ENCODE results near the gene SLC37A2. TPM values are rescaled to one million over a fixed set of nuclear protein-coding genes. Genes with fewer than 3 reads are reported as not detected.

SLC37A2 gene
- total and polyA plus RNA-seq, 4 donors = 3.2 to 13.2 (median 7.8) TPM

DNA sequence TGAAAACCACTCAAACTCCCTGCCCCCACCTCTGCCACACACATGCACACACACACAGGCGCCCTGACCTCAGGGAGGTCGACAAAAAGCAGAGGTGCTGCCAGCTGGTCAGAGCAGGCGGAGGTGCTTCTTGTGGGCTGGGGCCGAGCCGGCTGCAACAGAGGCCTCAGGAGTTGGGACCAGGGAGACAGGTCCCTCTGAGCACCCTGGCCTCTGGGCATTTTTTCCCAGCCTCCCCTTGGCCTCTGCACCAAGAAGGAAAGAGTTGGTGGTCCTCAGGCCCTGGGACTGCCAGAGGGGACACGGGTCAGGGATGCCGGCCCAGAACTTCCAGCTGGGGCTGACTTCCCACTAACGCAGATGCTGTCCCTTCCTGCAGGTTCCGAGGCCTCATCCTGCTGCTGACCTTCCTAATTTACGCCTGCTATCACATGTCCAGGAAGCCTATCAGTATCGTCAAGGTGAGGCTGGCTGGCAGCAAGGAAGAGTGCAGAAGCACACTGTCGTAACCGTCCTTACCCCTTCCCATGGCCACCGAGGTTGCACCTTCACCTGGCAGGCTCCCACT is 13.4 kb downstream of the SLC37A2 start:
- no peak overlapping the region for H3K27ac ChIP-seq (ENCODE audit: low read depth in 1 of 2, low read length in 1 of 2)
- H3K4me1 ChIP-seq (ENCODE audit: control insufficient read depth in 5 of 5, insufficient read depth in 5 of 5, low read length in 5 of 5) = peaks cover 0 to under 1% (median 0%) of the 10 kb centered on the region in 5 donors
- TF ChIP-seq, protein P1, sequence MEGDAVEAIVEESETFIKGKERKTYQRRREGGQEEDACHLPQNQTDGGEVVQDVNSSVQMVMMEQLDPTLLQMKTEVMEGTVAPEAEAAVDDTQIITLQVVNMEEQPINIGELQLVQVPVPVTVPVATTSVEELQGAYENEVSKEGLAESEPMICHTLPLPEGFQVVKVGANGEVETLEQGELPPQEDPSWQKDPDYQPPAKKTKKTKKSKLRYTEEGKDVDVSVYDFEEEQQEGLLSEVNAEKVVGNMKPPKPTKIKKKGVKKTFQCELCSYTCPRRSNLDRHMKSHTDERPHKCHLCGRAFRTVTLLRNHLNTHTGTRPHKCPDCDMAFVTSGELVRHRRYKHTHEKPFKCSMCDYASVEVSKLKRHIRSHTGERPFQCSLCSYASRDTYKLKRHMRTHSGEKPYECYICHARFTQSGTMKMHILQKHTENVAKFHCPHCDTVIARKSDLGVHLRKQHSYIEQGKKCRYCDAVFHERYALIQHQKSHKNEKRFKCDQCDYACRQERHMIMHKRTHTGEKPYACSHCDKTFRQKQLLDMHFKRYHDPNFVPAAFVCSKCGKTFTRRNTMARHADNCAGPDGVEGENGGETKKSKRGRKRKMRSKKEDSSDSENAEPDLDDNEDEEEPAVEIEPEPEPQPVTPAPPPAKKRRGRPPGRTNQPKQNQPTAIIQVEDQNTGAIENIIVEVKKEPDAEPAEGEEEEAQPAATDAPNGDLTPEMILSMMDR (IDR thresholded peaks at IDR 0.05; ENCODE audit: control extremely low read depth, extremely low read depth) = no peak
- DNase-seq = peak in 1 of 3 donors; percentile 9
- ATAC-seq (ENCODE audit: insufficient read depth, low FRiP score) = no peak
- no peak overlapping the region for H3K9ac ChIP-seq (ENCODE audit: insufficient read depth in 1 of 2, low read length in 2 of 2)
- H3K27me3 ChIP-seq (ENCODE audit: control insufficient read depth in 3 of 3, insufficient read depth in 3 of 3, low read length in 2 of 3) = no peaks in the 10 kb centered on the region
- H3K9me3 ChIP-seq (ENCODE audit: control insufficient read depth in 4 of 4, insufficient read depth in 3 of 4, low read length in 3 of 4) = no peaks in the 10 kb centered on the region
- H3K4me3 ChIP-seq = no peak overlapping the region
- H3K36me3 ChIP-seq (ENCODE audit: control insufficient read depth in 4 of 4, insufficient read depth in 4 of 4, low read length in 4 of 4) = no peaks in the 10 kb centered on the region
- WGBS, 2 donors = 85 to 89% methylated on average over 14 of the region's 14 CpGs

DNA sequence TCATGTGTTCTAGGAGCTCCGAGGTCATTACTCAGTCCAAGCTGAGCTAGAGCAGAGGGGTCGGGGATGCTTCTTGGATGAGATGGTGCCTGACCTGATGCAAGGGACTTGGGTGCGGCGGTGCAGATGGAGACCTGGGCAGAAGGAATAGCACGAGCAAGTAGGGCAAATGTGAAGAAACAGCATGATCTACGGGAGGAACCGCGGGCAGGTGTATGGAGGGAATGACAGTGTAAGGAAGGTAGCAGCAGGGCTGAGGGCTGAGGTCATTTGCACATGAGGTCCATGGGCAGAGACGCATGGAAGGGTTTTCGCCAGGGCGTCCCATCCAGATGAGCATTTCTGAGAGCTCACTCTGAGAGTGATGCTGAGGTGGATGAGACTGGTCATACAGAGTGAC is 14.9 kb downstream of the SLC37A2 start:
- no peak for ATAC-seq (ENCODE audit: insufficient read depth, low FRiP score)

DNA sequence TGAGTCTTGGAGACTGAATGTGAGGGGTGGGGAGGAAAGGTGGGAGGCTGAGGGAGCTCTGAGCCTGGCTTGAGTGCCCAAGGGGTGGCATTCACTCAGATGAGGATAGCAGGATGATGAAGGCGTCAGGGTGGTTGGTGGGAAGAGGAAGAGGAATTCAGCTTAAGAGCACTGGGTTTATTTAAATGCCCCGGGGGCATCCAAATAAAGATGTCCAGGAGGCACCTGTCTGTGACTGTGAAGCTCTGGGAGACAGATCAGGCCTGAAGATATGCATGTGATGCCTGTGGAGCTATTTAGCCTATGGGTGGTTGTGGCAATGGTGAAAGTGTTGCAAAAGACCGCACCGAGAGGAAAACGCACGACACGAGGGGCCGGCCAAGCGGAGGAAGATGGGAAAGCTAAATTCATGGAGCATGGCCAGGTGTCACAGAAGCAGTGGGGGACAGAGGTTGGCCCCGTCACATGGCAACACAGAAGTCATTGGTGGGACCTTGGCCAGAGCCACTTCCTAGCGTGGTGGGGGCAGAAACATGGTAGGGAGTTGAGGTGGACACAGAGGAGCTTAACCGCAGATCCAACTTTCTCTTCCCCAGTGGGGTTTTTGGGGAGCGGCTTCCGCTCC is 15.5 kb downstream of the SLC37A2 start:
- Histone ChIP-seq H3K9me3 (ENCODE audit: control insufficient read depth in 4 of 4, insufficient read depth in 3 of 4, low read length in 3 of 4) (no peaks in the 10 kb centered on the region), H3K27me3 (ENCODE audit: control insufficient read depth in 3 of 3, insufficient read depth in 3 of 3, low read length in 2 of 3) (no peaks in the 10 kb centered on the region), H3K4me3 (no peak overlapping the region), H3K36me3 (ENCODE audit: control insufficient read depth in 4 of 4, insufficient read depth in 4 of 4, low read length in 4 of 4) (no peaks in the 10 kb centered on the region), H3K27ac (ENCODE audit: low read depth in 1 of 2, low read length in 1 of 2) (no peak overlapping the region), H3K9ac (ENCODE audit: insufficient read depth in 1 of 2, low read length in 2 of 2) (no peak overlapping the region), H3K4me1 (ENCODE audit: control insufficient read depth in 5 of 5, insufficient read depth in 5 of 5, low read length in 5 of 5) (no peaks in the 10 kb centered on the region)
- DNase-seq (no peak), ATAC-seq (ENCODE audit: insufficient read depth, low FRiP score) (no peak)
- TF ChIP-seq, protein P1 (IDR thresholded peaks at IDR 0.05; ENCODE audit: control extremely low read depth, extremely low read depth) = no peak
- WGBS, 2 donors = 89 to 91% methylated on average over 14 of the region's 14 CpGs

More for the DNA sequence above, 14.9 kb downstream of the SLC37A2 start:
- Histone ChIP-seq H3K27me3 (ENCODE audit: control insufficient read depth in 3 of 3, insufficient read depth in 3 of 3, low read length in 2 of 3) (no peaks in the 10 kb centered on the region), H3K27ac (ENCODE audit: low read depth in 1 of 2, low read length in 1 of 2) (no peak overlapping the region), H3K9me3 (ENCODE audit: control insufficient read depth in 4 of 4, insufficient read depth in 3 of 4, low read length in 3 of 4) (no peaks in the 10 kb centered on the region), H3K36me3 (ENCODE audit: control insufficient read depth in 4 of 4, insufficient read depth in 4 of 4, low read length in 4 of 4) (no peaks in the 10 kb centered on the region), H3K4me1 (ENCODE audit: control insufficient read depth in 5 of 5, insufficient read depth in 5 of 5, low read length in 5 of 5) (no peaks in the 10 kb centered on the region), H3K9ac (ENCODE audit: insufficient read depth in 1 of 2, low read length in 2 of 2) (no peak overlapping the region), H3K4me3 (no peak overlapping the region)
- WGBS, 2 donors = 98% methylated on average over 11 of the region's 11 CpGs
- DNase-seq = no peak
- TF ChIP-seq, protein P1 (IDR thresholded peaks at IDR 0.05; ENCODE audit: control extremely low read depth, extremely low read depth) = no peak
